ENCODE results near the gene MCTP1.

MCTP1 gene

GRCh38 chr5:94983861-94984535 is 300.9 kb downstream of the MCTP1 start:
- Histone ChIP-seq H3K4me3 (ENCODE audit: low read length) (no peak overlapping the region), H2BK15ac (replicated peaks; ENCODE audit: low read depth) (no peak overlapping the region), H4K5ac (ENCODE audit: low read length) (no peak overlapping the region), H3K4me1 (ENCODE audit: control insufficient read depth, low read depth, low read length) (no peaks in the 10 kb centered on the region), H3K4ac (ENCODE audit: low read depth, low read length) (no peak overlapping the region), H4K8ac (ENCODE audit: low read depth, low read length) (no peak overlapping the region), H3K79me2 (ENCODE audit: control insufficient read depth, insufficient read depth, low read length) (no peaks in the 10 kb centered on the region), H3K79me1 (ENCODE audit: low read length) (no peaks in the 10 kb centered on the region), H3K27me3 (ENCODE audit: insufficient read depth, low read length, poor library complexity) (no peaks in the 10 kb centered on the region), H3K56ac (ENCODE audit: low read length) (no peak overlapping the region), H2BK5ac (ENCODE audit: low read length) (no peak overlapping the region), H2BK120ac (ENCODE audit: low read depth, low read length) (no peak overlapping the region), H3K4me2 (ENCODE audit: low read length) (no peak overlapping the region), H3K27ac (ENCODE audit: low read depth, low read length) (no peak overlapping the region), H3K36me3 (ENCODE audit: control insufficient read depth, insufficient read depth, low read length) (no peaks in the 10 kb centered on the region), H3K9ac (ENCODE audit: low read length) (no peak overlapping the region), H3K23ac (ENCODE audit: low read length) (no peak overlapping the region), H3K18ac (ENCODE audit: low read length) (no peak overlapping the region), H2AK5ac (ENCODE audit: low read length) (no peak overlapping the region)
- no CpG with 5 or more reads among the region's 4 CpGs for WGBS (ENCODE audit: extremely low coverage, insufficient coverage, low lambda C conversion rate)
- DNase-seq = no peak

DNA sequence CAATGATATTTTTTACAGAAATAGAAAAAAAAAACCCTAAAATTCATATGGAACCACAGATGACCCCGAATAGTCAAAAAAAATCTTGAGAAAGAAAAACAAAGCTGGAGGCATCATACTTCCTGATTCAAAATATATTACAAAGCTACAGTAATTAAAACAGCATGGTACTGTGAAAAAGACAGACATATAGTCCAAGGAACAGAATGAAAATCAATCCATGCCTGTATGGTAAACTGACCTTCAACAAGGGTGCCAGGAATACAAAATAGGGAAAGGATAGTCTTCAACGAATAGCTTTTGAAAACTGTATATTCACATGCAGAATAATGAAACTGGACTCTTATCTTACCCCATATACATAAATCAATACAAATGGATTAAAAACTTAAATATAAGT is 307.5 kb downstream of the MCTP1 start:
- Histone ChIP-seq H2BK15ac (replicated peaks; ENCODE audit: low read depth) (no peak overlapping the region), H4K5ac (ENCODE audit: low read length) (no peak overlapping the region)
- no CpG with 5 or more reads among the region's 2 CpGs for WGBS (ENCODE audit: extremely low coverage, insufficient coverage, low lambda C conversion rate)

DNA sequence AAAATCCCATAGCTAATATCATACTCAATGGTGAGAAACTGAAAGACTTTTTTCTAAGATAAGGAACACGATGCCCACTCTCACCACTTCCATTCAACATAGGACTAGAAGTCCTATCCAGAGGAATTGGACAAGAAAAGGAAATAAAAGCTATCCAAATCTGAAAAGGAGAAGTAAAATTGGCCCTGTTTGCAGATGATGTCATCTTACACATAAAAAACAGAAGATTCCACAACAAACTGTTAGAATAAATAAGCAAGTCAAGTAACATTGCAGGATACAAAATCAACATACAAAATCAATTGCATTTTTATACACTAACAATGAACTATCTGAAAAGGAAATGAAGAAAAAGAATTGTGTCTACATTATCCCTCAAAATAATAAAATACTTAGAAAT is 308.0 kb downstream of the MCTP1 start:
- Histone ChIP-seq H2BK15ac (replicated peaks; ENCODE audit: low read depth) (no peak overlapping the region), H2BK5ac (ENCODE audit: low read length) (no peak overlapping the region), H3K9ac (ENCODE audit: low read length) (no peak overlapping the region), H3K27me3 (ENCODE audit: insufficient read depth, low read length, poor library complexity) (no peaks in the 10 kb centered on the region), H3K79me1 (ENCODE audit: low read length) (no peaks in the 10 kb centered on the region), H2AK5ac (ENCODE audit: low read length) (no peak overlapping the region), H3K4me3 (ENCODE audit: low read length) (no peak overlapping the region), H3K4me1 (ENCODE audit: control insufficient read depth, low read depth, low read length) (no peaks in the 10 kb centered on the region), H2BK120ac (ENCODE audit: low read depth, low read length) (no peak overlapping the region), H4K8ac (ENCODE audit: low read depth, low read length) (no peak overlapping the region), H4K5ac (ENCODE audit: low read length) (no peak overlapping the region), H3K36me3 (ENCODE audit: control insufficient read depth, insufficient read depth, low read length) (no peaks in the 10 kb centered on the region), H3K4ac (ENCODE audit: low read depth, low read length) (no peak overlapping the region), H3K18ac (ENCODE audit: low read length) (no peak overlapping the region), H3K56ac (ENCODE audit: low read length) (no peak overlapping the region), H3K4me2 (ENCODE audit: low read length) (no peak overlapping the region), H3K27ac (ENCODE audit: low read depth, low read length) (no peak overlapping the region), H3K23ac (ENCODE audit: low read length) (no peak overlapping the region), H3K79me2 (ENCODE audit: control insufficient read depth, insufficient read depth, low read length) (no peaks in the 10 kb centered on the region)
- DNase-seq = no peak
- WGBS (ENCODE audit: extremely low coverage, insufficient coverage, low lambda C conversion rate) = no CpG with 5 or more reads among the region's 1 CpG

More for the DNA sequence above, 307.5 kb downstream of the MCTP1 start:
- H4K8ac ChIP-seq (ENCODE audit: low read depth, low read length) = no peak overlapping the region
- H3K9ac ChIP-seq (ENCODE audit: low read length) = no peak overlapping the region
- H2BK120ac ChIP-seq (ENCODE audit: low read depth, low read length) = no peak overlapping the region
- H3K4me2 ChIP-seq (ENCODE audit: low read length) = no peak overlapping the region
- H3K4me3 ChIP-seq (ENCODE audit: low read length) = no peak overlapping the region
- H2AK5ac ChIP-seq (ENCODE audit: low read length) = no peak overlapping the region
- H3K27me3 ChIP-seq (ENCODE audit: insufficient read depth, low read length, poor library complexity) = no peaks in the 10 kb centered on the region
- H3K27ac ChIP-seq (ENCODE audit: low read depth, low read length) = no peak overlapping the region
- no peaks in the 10 kb centered on the region for H3K79me1 ChIP-seq (ENCODE audit: low read length)
- no peak overlapping the region for H3K18ac ChIP-seq (ENCODE audit: low read length)
- H2BK5ac ChIP-seq (ENCODE audit: low read length) = no peak overlapping the region
- no peaks in the 10 kb centered on the region for H3K79me2 ChIP-seq (ENCODE audit: control insufficient read depth, insufficient read depth, low read length)
- no peak for DNase-seq
- H3K56ac ChIP-seq (ENCODE audit: low read length) = no peak overlapping the region
- no peak overlapping the region for H3K23ac ChIP-seq (ENCODE audit: low read length)
- no peaks in the 10 kb centered on the region for H3K4me1 ChIP-seq (ENCODE audit: control insufficient read depth, low read depth, low read length)
- H3K36me3 ChIP-seq (ENCODE audit: control insufficient read depth, insufficient read depth, low read length) = no peaks in the 10 kb centered on the region
- H3K4ac ChIP-seq (ENCODE audit: low read depth, low read length) = no peak overlapping the region

DNA sequence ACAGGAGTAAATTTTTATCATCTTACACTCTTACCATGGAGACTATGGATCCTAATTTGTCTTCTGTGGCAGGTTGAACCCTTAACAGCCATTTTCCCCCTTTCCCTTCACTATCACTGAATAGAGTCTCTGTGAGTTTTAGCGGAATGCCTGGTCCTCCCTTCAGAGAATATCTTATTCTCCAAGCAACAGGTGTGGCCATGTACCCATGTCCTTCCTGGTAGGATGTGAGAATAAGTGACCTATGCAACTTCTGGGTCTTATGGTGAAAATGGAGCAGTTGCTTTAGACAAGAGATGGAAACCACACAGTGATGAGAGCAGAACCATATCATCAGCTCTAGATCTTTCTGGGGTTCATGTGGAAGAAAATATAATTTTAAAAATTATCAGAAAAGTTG is 312.6 kb downstream of the MCTP1 start:
- no peaks in the 10 kb centered on the region for H3K79me2 ChIP-seq (ENCODE audit: control insufficient read depth, insufficient read depth, low read length)
- no peak overlapping the region for H3K23ac ChIP-seq (ENCODE audit: low read length)
- WGBS (ENCODE audit: extremely low coverage, insufficient coverage, low lambda C conversion rate) = no CpG with 5 or more reads among the region's 1 CpG

GRCh38 chr5:94969174-94969573 is 315.7 kb downstream of the MCTP1 start:
- Histone ChIP-seq H3K79me2 (ENCODE audit: control insufficient read depth, insufficient read depth, low read length) (no peaks in the 10 kb centered on the region), H3K36me3 (ENCODE audit: control insufficient read depth, insufficient read depth, low read length) (no peaks in the 10 kb centered on the region), H3K27ac (ENCODE audit: low read depth, low read length) (no peak overlapping the region), H3K4me2 (ENCODE audit: low read length) (no peak overlapping the region), H3K79me1 (ENCODE audit: low read length) (no peaks in the 10 kb centered on the region), H4K8ac (ENCODE audit: low read depth, low read length) (no peak overlapping the region), H3K56ac (ENCODE audit: low read length) (no peak overlapping the region), H3K4me1 (ENCODE audit: control insufficient read depth, low read depth, low read length) (no peaks in the 10 kb centered on the region), H4K5ac (ENCODE audit: low read length) (no peak overlapping the region), H3K4ac (ENCODE audit: low read depth, low read length) (no peak overlapping the region), H2BK15ac (replicated peaks; ENCODE audit: low read depth) (no peak overlapping the region), H3K9ac (ENCODE audit: low read length) (no peak overlapping the region), H3K23ac (ENCODE audit: low read length) (no peak overlapping the region), H2BK5ac (ENCODE audit: low read length) (no peak overlapping the region), H3K18ac (ENCODE audit: low read length) (no peak overlapping the region), H2BK120ac (ENCODE audit: low read depth, low read length) (no peak overlapping the region), H2AK5ac (ENCODE audit: low read length) (no peak overlapping the region), H3K27me3 (ENCODE audit: insufficient read depth, low read length, poor library complexity) (no peaks in the 10 kb centered on the region), H3K4me3 (ENCODE audit: low read length) (no peak overlapping the region)
- no CpG with 5 or more reads among the region's 3 CpGs for WGBS (ENCODE audit: extremely low coverage, insufficient coverage, low lambda C conversion rate)
- DNase-seq = peak; percentile 5

More for the DNA sequence above, 312.6 kb downstream of the MCTP1 start:
- no peaks in the 10 kb centered on the region for H3K4me1 ChIP-seq (ENCODE audit: control insufficient read depth, low read depth, low read length)
- no peak overlapping the region for H3K18ac ChIP-seq (ENCODE audit: low read length)
- H2BK15ac ChIP-seq (replicated peaks; ENCODE audit: low read depth) = no peak overlapping the region
- no peak overlapping the region for H3K4me3 ChIP-seq (ENCODE audit: low read length)
- H2BK120ac ChIP-seq (ENCODE audit: low read depth, low read length) = no peak overlapping the region
- H2AK5ac ChIP-seq (ENCODE audit: low read length) = no peak overlapping the region
- no peak overlapping the region for H4K5ac ChIP-seq (ENCODE audit: low read length)
- no peak overlapping the region for H3K27ac ChIP-seq (ENCODE audit: low read depth, low read length)
- H3K79me1 ChIP-seq (ENCODE audit: low read length) = no peaks in the 10 kb centered on the region
- no peak overlapping the region for H3K4ac ChIP-seq (ENCODE audit: low read depth, low read length)
- H4K8ac ChIP-seq (ENCODE audit: low read depth, low read length) = no peak overlapping the region
- H3K27me3 ChIP-seq (ENCODE audit: insufficient read depth, low read length, poor library complexity) = no peaks in the 10 kb centered on the region
- no peak overlapping the region for H2BK5ac ChIP-seq (ENCODE audit: low read length)
- H3K36me3 ChIP-seq (ENCODE audit: control insufficient read depth, insufficient read depth, low read length) = no peaks in the 10 kb centered on the region
- no peak overlapping the region for H3K9ac ChIP-seq (ENCODE audit: low read length)
- no peak overlapping the region for H3K4me2 ChIP-seq (ENCODE audit: low read length)
- H3K56ac ChIP-seq (ENCODE audit: low read length) = no peak overlapping the region
- DNase-seq = no peak

GRCh38 chr5:94968507-94969095 is 316.3 kb downstream of the MCTP1 start:
- no peaks in the 10 kb centered on the region for H3K27me3 ChIP-seq (ENCODE audit: insufficient read depth, low read length, poor library complexity)
- no peak overlapping the region for H3K9ac ChIP-seq (ENCODE audit: low read length)
- H3K23ac ChIP-seq (ENCODE audit: low read length) = no peak overlapping the region
- H4K8ac ChIP-seq (ENCODE audit: low read depth, low read length) = no peak overlapping the region
- H2BK120ac ChIP-seq (ENCODE audit: low read depth, low read length) = no peak overlapping the region
- peak; percentile 81 for DNase-seq
- H3K27ac ChIP-seq (ENCODE audit: low read depth, low read length) = no peak overlapping the region
- H3K18ac ChIP-seq (ENCODE audit: low read length) = no peak overlapping the region
- no peaks in the 10 kb centered on the region for H3K4me1 ChIP-seq (ENCODE audit: control insufficient read depth, low read depth, low read length)
- H2BK5ac ChIP-seq (ENCODE audit: low read length) = no peak overlapping the region
- H3K56ac ChIP-seq (ENCODE audit: low read length) = no peak overlapping the region
- no peak overlapping the region for H3K4ac ChIP-seq (ENCODE audit: low read depth, low read length)
- H4K5ac ChIP-seq (ENCODE audit: low read length) = no peak overlapping the region
- no peaks in the 10 kb centered on the region for H3K36me3 ChIP-seq (ENCODE audit: control insufficient read depth, insufficient read depth, low read length)
- H2BK15ac ChIP-seq (replicated peaks; ENCODE audit: low read depth) = no peak overlapping the region
- H3K79me1 ChIP-seq (ENCODE audit: low read length) = no peaks in the 10 kb centered on the region
- no peak overlapping the region for H2AK5ac ChIP-seq (ENCODE audit: low read length)
- H3K4me2 ChIP-seq (ENCODE audit: low read length) = no peak overlapping the region
- WGBS (ENCODE audit: extremely low coverage, insufficient coverage, low lambda C conversion rate) = no CpG with 5 or more reads among the region's 5 CpGs
- H3K79me2 ChIP-seq (ENCODE audit: control insufficient read depth, insufficient read depth, low read length) = no peaks in the 10 kb centered on the region
- no peak overlapping the region for H3K4me3 ChIP-seq (ENCODE audit: low read length)

Data from mesendoderm (in vitro differentiated cells).